Measurements from ENCODE around the gene NF1. TPM values are rescaled to one million over a fixed set of nuclear protein-coding genes. Genes with fewer than 3 reads are reported as not detected.

NF1 gene
- total RNA-seq, 1 donor from 2014 or later, result 66.7 TPM

GRCh38 chr17:31250229-31250628, 155.5 kb downstream of the NF1 start:
- peaks cover 37% of the 10 kb centered on the region for H3K4me1 Mint-ChIP-seq (ENCODE audit: unreplicated experiment)
- H3K36me3 Mint-ChIP-seq (ENCODE audit: unreplicated experiment), result peaks cover 39% of the 10 kb centered on the region
- peak overlapping the region; percentile 45 for H3K27ac Mint-ChIP-seq (ENCODE audit: unreplicated experiment)
- no peak overlapping the region for H3K4me3 Mint-ChIP-seq (ENCODE audit: unreplicated experiment)
- DNase-seq (ENCODE audit: extremely low spot score, unreplicated experiment), result no peak
- H3K27me3 Mint-ChIP-seq (ENCODE audit: unreplicated experiment), result no peaks in the 10 kb centered on the region
- H3K9me3 Mint-ChIP-seq (ENCODE audit: unreplicated experiment), result no peaks in the 10 kb centered on the region
- no peak for TF ChIP-seq CTCF (IDR thresholded peaks at IDR 0.05)

- Mint-ChIP-seq H3K27ac (ENCODE audit: unreplicated experiment) (peak overlapping the region; percentile 65), H3K4me1 (ENCODE audit: unreplicated experiment) (peaks cover 39% of the 10 kb centered on the region), H3K36me3 (ENCODE audit: unreplicated experiment) (peaks cover 34% of the 10 kb centered on the region), H3K9me3 (ENCODE audit: unreplicated experiment) (no peaks in the 10 kb centered on the region), H3K27me3 (ENCODE audit: unreplicated experiment) (no peaks in the 10 kb centered on the region), H3K4me3 (ENCODE audit: unreplicated experiment) (no peak overlapping the region)
- TF ChIP-seq CTCF (IDR thresholded peaks at IDR 0.05), result no peak
- no peak for DNase-seq (ENCODE audit: extremely low spot score, unreplicated experiment)
These were observed 156.6 kb downstream of the NF1 start for GRCh38 chr17:31251105-31251969.

- TF ChIP-seq CTCF (IDR thresholded peaks at IDR 0.05), result no peak
- H3K36me3 Mint-ChIP-seq (ENCODE audit: unreplicated experiment), result peaks cover 34% of the 10 kb centered on the region
- no peaks in the 10 kb centered on the region for H3K27me3 Mint-ChIP-seq (ENCODE audit: unreplicated experiment)
- DNase-seq (ENCODE audit: extremely low spot score, unreplicated experiment), result no peak
- H3K9me3 Mint-ChIP-seq (ENCODE audit: unreplicated experiment), result no peaks in the 10 kb centered on the region
- peaks cover 39% of the 10 kb centered on the region for H3K4me1 Mint-ChIP-seq (ENCODE audit: unreplicated experiment)
- H3K27ac Mint-ChIP-seq (ENCODE audit: unreplicated experiment), result no peak overlapping the region
- H3K4me3 Mint-ChIP-seq (ENCODE audit: unreplicated experiment), result no peak overlapping the region
These were observed 157.2 kb downstream of the NF1 start for GRCh38 chr17:31251970-31252328.

- Mint-ChIP-seq H3K4me3 (ENCODE audit: unreplicated experiment) (no peak overlapping the region), H3K4me1 (ENCODE audit: unreplicated experiment) (peaks cover 39% of the 10 kb centered on the region), H3K36me3 (ENCODE audit: unreplicated experiment) (peaks cover 34% of the 10 kb centered on the region), H3K9me3 (ENCODE audit: unreplicated experiment) (no peaks in the 10 kb centered on the region), H3K27me3 (ENCODE audit: unreplicated experiment) (no peaks in the 10 kb centered on the region), H3K27ac (ENCODE audit: unreplicated experiment) (no peak overlapping the region)
- DNase-seq (ENCODE audit: extremely low spot score, unreplicated experiment), result no peak
- no peak for TF ChIP-seq CTCF (IDR thresholded peaks at IDR 0.05)
These were observed 158.0 kb downstream of the NF1 start for GRCh38 chr17:31252741-31253140.

- peak overlapping the region; percentile 45 for H3K27ac Mint-ChIP-seq (ENCODE audit: unreplicated experiment)
- H3K36me3 Mint-ChIP-seq (ENCODE audit: unreplicated experiment), result peaks cover 25% of the 10 kb centered on the region
- H3K4me1 Mint-ChIP-seq (ENCODE audit: unreplicated experiment), result peaks cover 29% of the 10 kb centered on the region
- no peaks in the 10 kb centered on the region for H3K9me3 Mint-ChIP-seq (ENCODE audit: unreplicated experiment)
- DNase-seq (ENCODE audit: extremely low spot score, unreplicated experiment), result no peak
- no peak overlapping the region for H3K4me3 Mint-ChIP-seq (ENCODE audit: unreplicated experiment)
- H3K27me3 Mint-ChIP-seq (ENCODE audit: unreplicated experiment), result no peaks in the 10 kb centered on the region
- no peak for TF ChIP-seq CTCF (IDR thresholded peaks at IDR 0.05)
These were observed 159.9 kb downstream of the NF1 start for GRCh38 chr17:31254654-31255053.

Measured in osteocyte (in vitro differentiated cells).